HG03575 (cell line): ENCODE measurements around the gene DHCR7.

ENCODE experiments used
- ATAC-seq: cut with Tn5 transposase; IDR thresholded peaks from one replicate; pipeline ENCODE4 v1.9.1; 2021; ENCODE audit not compliant: unreplicated experiment, insufficient number of reproducible peaks, low FRiP score; ENCODE audit errors: extremely low read depth

DHCR7 gene

GRCh38 chr11:71481101-71481960 is 33.1 kb upstream of the DHCR7 start:
- no peak for ATAC-seq

- no peak for ATAC-seq
These were observed 30.3 kb upstream of the DHCR7 start for GRCh38 chr11:71478528-71478840.

DNA sequence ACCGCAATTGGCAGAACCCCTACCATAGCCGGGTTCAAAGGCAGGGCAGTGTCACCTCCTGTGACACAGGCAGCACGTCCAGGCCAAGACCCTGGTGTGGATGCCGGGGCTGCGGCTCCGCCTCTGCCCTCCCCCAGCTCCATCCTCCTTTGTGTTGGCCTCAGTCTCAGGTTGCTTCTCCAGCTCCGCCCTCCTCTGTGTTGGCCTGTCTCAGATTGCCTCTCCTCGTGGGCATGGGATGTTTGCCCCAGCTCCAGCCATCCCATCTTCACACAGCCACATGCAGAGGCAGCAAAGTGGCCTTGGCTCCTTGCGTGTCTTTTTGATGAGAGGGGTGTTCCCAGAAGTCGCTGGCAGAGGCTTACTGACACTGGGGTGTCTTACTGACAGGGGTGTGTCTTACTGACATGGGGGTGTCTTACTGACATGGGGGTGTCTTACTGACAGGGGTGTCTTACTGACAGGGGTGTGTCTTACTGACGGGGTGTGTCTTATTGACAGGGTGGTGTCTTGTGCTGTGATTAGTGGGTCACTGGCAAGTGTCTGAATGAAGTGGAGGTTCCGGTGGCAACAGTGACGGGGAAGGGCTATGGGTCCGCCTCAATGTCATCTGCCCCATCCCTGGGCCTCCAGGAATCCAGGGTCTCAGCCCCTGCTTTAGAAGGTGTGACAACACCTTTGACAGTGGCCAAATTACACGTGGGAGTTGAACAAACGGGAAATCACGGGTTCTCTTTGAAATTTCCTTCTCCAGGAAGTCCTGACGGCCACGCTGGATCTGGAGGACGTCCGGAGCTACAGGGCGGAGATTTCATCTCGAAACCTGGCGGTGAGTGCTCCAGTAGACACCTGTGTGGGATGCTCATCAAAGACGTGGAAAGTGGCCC is 29.7 kb upstream of the DHCR7 start:
- ATAC-seq: no peak

GRCh38 chr11:71476926-71477640 is 28.9 kb upstream of the DHCR7 start:
- no peak for ATAC-seq

GRCh38 chr11:71476031-71476430 is 27.8 kb upstream of the DHCR7 start:
- ATAC-seq: no peak

DNA sequence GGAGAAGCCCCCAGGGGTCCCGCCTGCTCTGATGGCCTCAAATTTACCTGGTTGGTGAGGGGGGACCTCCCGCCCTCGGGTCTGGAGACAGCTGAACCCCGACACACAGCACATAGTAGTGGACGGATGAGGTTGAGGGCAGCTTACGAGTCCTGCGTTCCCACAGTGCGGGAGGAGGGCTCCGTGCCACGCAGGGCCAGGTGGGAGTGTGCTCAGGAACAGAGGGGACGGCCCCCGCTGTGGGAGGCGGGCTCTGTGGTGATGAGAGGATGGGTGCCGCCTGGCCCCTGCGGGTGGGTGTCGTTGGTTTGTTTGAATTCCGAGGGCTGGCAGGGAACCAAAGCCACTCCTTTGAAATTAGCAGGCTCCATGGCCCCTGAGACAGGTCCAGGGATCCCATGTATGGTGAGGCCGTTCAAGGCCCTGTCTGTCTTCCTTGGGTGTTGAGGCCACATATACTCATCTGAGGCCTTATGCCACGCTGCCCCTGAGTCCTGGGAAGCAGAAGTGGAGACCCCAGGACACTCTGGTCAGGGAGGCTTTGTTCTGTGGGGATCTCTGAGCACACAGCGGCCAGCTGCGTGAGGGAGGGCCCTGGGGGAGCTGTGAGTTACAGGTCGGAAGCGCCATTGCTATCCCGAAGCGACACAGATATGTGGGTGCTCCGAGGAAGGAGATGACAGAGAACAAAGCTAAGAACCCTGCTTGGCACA is 26.7 kb upstream of the DHCR7 start:
- no peak for ATAC-seq

GRCh38 chr11:71474141-71474770 is 26.1 kb upstream of the DHCR7 start:
- no peak for ATAC-seq

GRCh38 chr11:71473793-71474080 is 25.5 kb upstream of the DHCR7 start:
- no peak for ATAC-seq

DNA sequence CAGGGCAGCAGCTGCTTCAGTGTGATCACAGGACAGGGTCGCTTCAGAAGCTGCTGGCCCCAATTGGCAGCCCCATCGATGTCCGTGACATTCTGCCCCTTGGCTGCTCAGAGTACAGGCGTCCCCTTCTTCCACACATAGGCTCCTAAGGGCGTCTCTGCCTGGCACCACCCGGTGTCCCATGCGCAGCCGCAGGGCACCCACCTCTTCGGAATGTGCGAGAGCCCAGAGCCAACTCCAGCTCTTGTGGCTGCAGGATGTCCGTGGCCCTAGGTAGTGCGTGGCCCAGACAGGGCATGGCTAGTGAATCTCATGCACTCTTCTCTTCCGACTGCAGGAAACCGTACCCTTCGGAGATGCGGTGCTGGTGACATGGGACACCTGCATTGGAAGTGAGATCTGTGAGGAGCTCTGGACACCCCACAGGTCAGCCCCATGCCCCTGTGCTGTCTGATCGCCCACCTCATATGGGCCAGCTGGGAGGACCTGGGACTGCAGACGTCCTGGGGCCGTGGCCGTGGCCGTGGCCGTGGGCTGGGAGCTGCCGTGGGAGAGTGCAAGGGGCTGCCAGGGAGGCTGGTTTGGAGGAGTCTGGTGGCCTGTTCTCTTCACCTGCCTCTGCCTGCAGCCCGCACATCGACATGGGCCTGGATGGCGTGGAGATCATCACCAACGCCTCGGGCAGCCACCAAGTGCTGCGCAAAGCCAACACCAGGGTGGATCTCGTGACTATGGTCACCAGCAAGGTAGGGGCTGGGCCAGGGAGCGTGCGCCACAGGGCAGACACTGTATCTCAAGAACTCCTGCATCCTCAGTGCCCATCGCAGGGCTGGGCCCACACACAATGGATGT is 25.0 kb upstream of the DHCR7 start:
- no peak for ATAC-seq

DNA sequence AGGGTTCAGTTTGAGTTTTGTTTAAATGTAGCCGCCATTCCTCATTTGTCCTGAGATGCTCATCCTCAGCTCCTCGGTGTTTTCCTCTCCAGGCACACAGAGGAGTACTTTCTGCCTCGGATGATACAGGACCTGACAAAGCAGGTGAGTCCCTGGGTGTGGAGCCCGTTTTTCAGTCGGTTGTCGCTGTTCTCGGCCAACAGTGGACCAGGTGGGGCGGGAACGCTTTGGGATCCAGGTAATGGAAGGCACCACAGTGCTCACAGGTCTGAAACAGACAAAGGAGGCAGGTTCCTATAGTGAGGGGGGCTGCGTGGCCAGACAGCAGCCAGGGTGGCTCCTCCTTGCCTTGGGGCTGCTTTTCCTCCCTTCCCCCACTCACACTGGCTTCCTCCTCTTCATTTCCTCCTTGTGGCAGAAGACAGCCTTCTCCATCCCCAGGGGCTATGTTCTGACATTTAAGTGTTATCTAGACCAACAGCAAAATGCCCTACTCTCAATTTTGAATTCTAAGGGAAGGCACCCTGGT is 24.2 kb upstream of the DHCR7 start:
- ATAC-seq: no peak

GRCh38 chr11:71470946-71471345 is 22.8 kb upstream of the DHCR7 start:
- ATAC-seq: no peak

- ATAC-seq: no peak
These were observed 19.0 kb upstream of the DHCR7 start for GRCh38 chr11:71467164-71467563.

- ATAC-seq: no peak
These were observed 18.2 kb upstream of the DHCR7 start for GRCh38 chr11:71466358-71466757.

DNA sequence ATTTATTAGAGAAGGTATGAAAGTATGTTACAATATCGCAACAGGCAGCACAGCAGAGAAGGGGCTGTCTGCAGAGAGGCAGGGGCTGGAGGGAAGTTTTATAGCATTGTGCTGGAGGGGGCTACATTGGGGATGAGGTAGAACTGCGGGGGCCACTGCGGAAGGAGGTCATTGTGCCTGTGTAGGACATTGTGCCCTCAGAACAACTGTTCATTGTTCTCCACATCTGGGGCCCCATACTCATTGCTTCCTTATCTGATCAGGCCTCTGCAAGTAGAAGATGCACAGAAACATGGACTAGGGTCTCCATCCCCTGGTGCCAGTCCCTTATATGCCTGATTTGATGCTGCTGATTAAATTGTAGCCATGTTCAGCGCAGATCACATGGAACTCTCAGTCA is 16.9 kb upstream of the DHCR7 start:
- no peak for ATAC-seq

DNA sequence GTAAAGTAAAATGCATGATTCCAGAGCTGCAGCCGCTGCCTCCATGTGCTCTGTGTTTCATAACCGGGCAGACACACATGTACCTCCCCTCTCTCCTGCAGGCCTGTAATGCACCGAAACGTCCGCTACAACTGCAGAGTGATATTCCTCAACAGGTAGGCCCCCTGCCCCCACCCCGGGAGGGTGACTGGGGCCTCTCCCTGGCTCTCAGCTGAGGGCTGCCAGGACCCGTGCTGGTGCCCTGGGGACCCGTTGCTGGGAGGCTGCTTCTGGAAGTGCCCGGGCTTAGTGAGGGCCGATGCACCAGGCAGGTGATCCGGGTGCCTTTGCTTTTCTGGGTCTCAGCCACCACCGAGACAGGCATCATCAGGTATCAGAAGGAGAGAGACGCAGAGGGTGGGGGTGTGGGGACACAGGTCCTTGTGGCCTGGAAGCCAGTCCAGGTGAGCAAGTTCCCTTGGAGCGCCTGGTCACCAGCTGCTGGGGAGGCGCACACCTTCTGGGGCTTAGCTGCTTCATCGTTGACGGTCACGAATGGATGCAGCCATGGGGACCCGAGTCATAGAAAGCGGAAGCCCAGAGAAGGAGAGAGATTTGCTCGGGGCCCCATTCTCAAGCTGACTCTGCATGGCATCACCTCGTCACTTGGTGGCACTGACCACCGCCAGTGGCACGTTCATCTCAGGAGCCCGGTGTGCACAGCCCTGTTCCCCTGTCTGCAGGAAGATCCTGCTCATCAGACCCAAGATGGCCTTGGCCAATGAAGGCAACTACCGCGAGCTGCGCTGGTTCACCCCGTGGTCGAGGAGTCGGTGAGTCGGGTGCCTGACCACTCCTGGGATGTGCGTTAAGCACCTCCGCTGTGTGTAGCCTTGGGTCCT is 15.4 kb upstream of the DHCR7 start:
- ATAC-seq: no peak

DNA sequence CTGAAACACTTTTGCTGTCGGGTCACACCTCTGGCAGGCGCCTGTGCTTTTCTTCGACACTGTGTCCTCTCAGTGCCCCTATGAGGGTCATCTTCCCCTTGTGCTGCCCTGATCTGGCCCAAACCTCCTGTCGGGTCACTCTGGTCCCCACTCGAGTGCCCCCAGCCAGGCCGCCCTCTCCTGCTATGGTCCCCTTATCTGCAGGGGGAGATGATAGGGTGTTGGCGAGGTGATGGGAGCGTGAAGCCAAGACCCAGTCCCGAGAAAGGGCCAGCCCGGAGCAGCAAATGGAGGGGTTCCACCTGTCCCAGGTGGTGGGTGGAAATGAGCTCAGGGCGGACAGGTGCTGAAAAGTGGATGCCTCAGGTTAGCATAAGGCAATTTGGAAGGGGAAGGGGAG is 14.5 kb upstream of the DHCR7 start:
- ATAC-seq: no peak

DNA sequence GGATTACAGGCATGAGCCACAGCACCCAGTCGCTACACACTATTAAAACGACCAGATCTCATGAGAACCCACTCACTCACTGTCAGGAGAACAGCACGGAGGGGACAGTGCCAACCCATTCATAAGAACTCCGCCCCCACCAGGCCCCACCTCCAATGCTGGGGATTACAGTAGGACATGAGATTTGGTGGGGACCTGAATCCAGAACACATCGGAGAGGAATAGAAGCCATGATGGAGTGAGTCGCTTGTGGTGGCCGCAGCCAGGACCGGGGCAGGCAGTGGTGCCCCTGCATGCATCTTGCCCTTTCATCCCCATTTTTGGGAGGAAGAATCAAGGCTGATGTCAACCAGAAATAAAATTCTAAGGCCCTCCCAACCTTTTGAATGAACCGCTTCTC is 13.5 kb upstream of the DHCR7 start:
- no peak for ATAC-seq
